HepG2 (cell line): Measurements from ENCODE around the gene IGFALS. TPM values are rescaled to one million over a fixed set of nuclear protein-coding genes. Genes with fewer than 3 reads are reported as not detected.
A peak's percentile ranks its signal among the peaks of the same experiment; 100 is the strongest.

Source experiments
- AHR ChIP-seq: IDR thresholded peaks from 2 replicates; pipeline ENCODE4 v1.6.1; 2018; ENCODE audit warnings: missing genetic modification reagents, missing compliant biosample characterization
- ARNT2 ChIP-seq: sonication (generic); formaldehyde crosslinking; IDR thresholded peaks from 2 replicates; pipeline ENCODE4 v1.8.0; 2022; ENCODE audit warnings: mild to moderate bottlenecking, low read depth, missing genetic modification reagents, moderate library complexity
- CTCF ChIP-seq: sonication (generic); formaldehyde crosslinking; IDR thresholded peaks from 2 replicates; pipeline ENCODE4 v1.5.0; 2020; ENCODE audit warnings: mild to moderate bottlenecking, missing genetic modification reagents, moderate library complexity
- ETV6 ChIP-seq: sonication (generic); formaldehyde crosslinking; conservative IDR thresholded peaks from 2 replicates; pipeline ENCODE4 v1.4.0; 2020; ENCODE audit warnings: missing genetic modification reagents
- FOXJ3 ChIP-seq: sonication (generic); formaldehyde crosslinking; IDR thresholded peaks from 2 replicates; pipeline ENCODE4 v1.4.0; 2020; ENCODE audit warnings: missing genetic modification reagents, mild to moderate bottlenecking, borderline replicate concordance
- GRHL1 ChIP-seq: sonication (generic); formaldehyde crosslinking; conservative IDR thresholded peaks from 2 replicates; pipeline ENCODE4 v1.8.0; 2022; ENCODE audit warnings: missing genetic modification reagents
- GTF2F1 ChIP-seq: fragments of 150-350 bp; IDR thresholded peaks from 2 replicates; pipeline ENCODE4 v1.6.1; 2014; ENCODE audit warnings: low read length
- HES4 ChIP-seq: sonication (generic); formaldehyde crosslinking; IDR thresholded peaks from 2 replicates; pipeline ENCODE4 v1.9.0; 2021; ENCODE audit warnings: mild to moderate bottlenecking, missing genetic modification reagents, borderline replicate concordance
- JUND ChIP-seq: sonication (generic); formaldehyde crosslinking; IDR thresholded peaks from 2 replicates; pipeline ENCODE4 v1.8.0; 2022; ENCODE audit warnings: mild to moderate bottlenecking, missing genetic modification reagents
- KAT8 ChIP-seq: IDR thresholded peaks from 2 replicates; pipeline ENCODE4 v1.6.1; 2016; ENCODE audit warnings: missing genetic modification reagents, missing compliant biosample characterization
- NCOA1 ChIP-seq: sonication (generic); formaldehyde crosslinking; IDR thresholded peaks from 2 replicates; pipeline ENCODE4 v1.9.0; 2021; ENCODE audit warnings: missing genetic modification reagents
- NFATC3 ChIP-seq: sonication (generic); formaldehyde crosslinking; IDR thresholded peaks from 2 replicates; pipeline ENCODE4 v1.5.1; 2020; ENCODE audit warnings: mild to moderate bottlenecking, missing genetic modification reagents
- NPAS2 ChIP-seq: sonication (generic); formaldehyde crosslinking; IDR thresholded peaks from 2 replicates; pipeline ENCODE4 v1.8.0; 2022; ENCODE audit warnings: mild to moderate bottlenecking, missing genetic modification reagents, borderline replicate concordance
- PLRG1 ChIP-seq: fragments of 450-650 bp; conservative IDR thresholded peaks from 2 replicates; pipeline ENCODE4 v1.6.1; 2016
- PTBP1 ChIP-seq: fragments of 200-400 bp; formaldehyde crosslinking; IDR thresholded peaks from 2 replicates; pipeline ENCODE4 v1.6.1; 2018; ENCODE audit warnings: low read length, low read depth; ENCODE audit not compliant: poor library complexity, severe bottlenecking
- RFXAP ChIP-seq: sonication (generic); formaldehyde crosslinking; IDR thresholded peaks from 2 replicates; pipeline ENCODE4 v1.4.0; 2020; ENCODE audit warnings: missing genetic modification reagents, borderline replicate concordance
- SETDB1 ChIP-seq: sonication (generic); formaldehyde crosslinking; IDR thresholded peaks from 2 replicates; pipeline ENCODE4 v1.5.1; 2020; ENCODE audit warnings: missing genetic modification reagents, mild to moderate bottlenecking, borderline replicate concordance
- SIN3B ChIP-seq: fragments of 150-350 bp; IDR thresholded peaks from 2 replicates; pipeline ENCODE4 v1.6.1; 2014; ENCODE audit warnings: low read length
- TARDBP ChIP-seq: sonication (generic); formaldehyde crosslinking; IDR thresholded peaks from 2 replicates; pipeline ENCODE4 v1.8.0; 2022; ENCODE audit warnings: mild to moderate bottlenecking, missing genetic modification reagents
- TFDP2 ChIP-seq: sonication (generic); formaldehyde crosslinking; IDR thresholded peaks from 2 replicates; pipeline ENCODE4 v1.4.0; 2020; ENCODE audit warnings: missing genetic modification reagents
- XBP1 ChIP-seq: sonication (generic); formaldehyde crosslinking; IDR thresholded peaks from 2 replicates; pipeline ENCODE4 v1.5.0; 2020; ENCODE audit warnings: missing genetic modification reagents
- ZNF20 ChIP-seq: sonication (generic); formaldehyde crosslinking; IDR thresholded peaks from 2 replicates; pipeline ENCODE4 v1.4.0; 2020; ENCODE audit warnings: mild to moderate bottlenecking, moderate library complexity, missing genetic modification reagents
- ZNF205 ChIP-seq: IDR thresholded peaks from 2 replicates; pipeline ENCODE4 v1.6.1; 2018; ENCODE audit warnings: missing biosample characterization, missing genetic modification reagents
- ZNF335 ChIP-seq: sonication (generic); formaldehyde crosslinking; IDR thresholded peaks from 2 replicates; pipeline ENCODE4 v1.4.0; 2020; ENCODE audit warnings: missing genetic modification reagents
- ZNF678 ChIP-seq: sonication (generic); formaldehyde crosslinking; IDR thresholded peaks from 2 replicates; pipeline ENCODE4 v1.4.0; 2020; ENCODE audit warnings: mild to moderate bottlenecking, missing genetic modification reagents
- polyA plus RNA-seq, 8 experiments: library from polyadenylated mRNA; depleted of rRNA in 3 of 8; stranded (reverse) in 7 of 8; unstranded in 1 of 8; fragments of >200 nt; fragmentation: Illumina TruSeq in 4 of 8; extraction: Trizol in 4 of 8; gene quantifications; 2 replicates each; pipeline versions ENCODE4 v1.2.1 to v1.2.3, GENCODE V29; 2011 to 2016; ENCODE audit warnings: low read depth in 4 of 8, missing spikeins in 1 of 8, mixed read lengths in 1 of 8; ENCODE audit not compliant: insufficient read depth in 1 of 8
- total RNA-seq, 5 experiments: library from RNA; depleted of rRNA; stranded (reverse); fragments of >200 nt; fragmentation: Illumina TruSeq; extraction: Trizol; gene quantifications; 2 replicates each; pipeline ENCODE4 v1.2.3, GENCODE V29; 2016; ENCODE audit warnings: low read depth in 1 of 5
- TF ChIP-seq, protein P1 (sequence below): sonication (generic); formaldehyde crosslinking; conservative IDR thresholded peaks from 2 replicates; pipeline ENCODE4 v1.4.0; 2020; ENCODE audit warnings: missing genetic modification reagents

The IGFALS gene
- total and polyA plus RNA-seq, 2 of the 13 experiments (the other 11 are each of a cell fraction or from before 2014, with no cell fraction given), result 0.34 to 2.4 TPM

DNA sequence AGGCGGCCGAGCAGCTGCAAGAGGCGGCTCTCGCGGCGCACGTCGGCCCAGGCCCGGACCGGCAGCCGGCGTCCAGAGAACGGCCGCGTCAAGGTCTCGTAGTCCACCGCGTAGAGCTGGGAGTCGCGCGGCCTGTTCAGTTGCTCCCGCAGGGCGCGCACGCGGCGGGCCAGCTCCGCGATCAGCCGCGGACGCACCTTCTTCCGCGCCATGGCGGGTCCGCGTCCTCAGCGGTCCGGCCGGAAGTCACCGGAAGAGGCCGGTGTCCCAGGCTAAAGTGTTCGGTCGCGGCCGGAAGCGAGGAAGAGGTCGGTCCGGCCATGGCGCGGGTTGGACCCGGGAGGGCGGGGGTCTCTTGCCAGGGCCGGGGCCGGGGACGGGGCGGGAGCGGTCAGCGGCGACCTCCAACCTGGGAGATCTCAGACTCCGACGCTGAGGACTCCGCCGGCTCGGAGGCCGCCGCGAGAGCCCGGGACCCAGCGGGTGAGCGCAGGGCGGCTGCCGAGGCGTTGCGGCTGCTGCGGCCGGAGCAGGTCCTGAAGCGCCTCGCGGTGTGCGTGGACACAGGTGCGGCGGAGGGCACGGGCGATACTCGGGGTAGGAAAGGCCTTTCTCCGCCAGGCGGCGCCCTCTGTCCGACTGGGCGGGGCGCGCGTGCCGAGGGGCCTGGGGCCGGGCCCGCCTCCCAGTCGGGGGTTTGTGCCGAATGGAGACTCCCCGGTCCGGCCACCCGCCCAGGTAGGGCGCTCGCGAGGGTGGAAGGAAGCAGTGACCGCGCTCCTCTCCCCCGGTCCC lies 20.4 kb downstream of the IGFALS start, which contains the start of gene MRPS34 (continued):
- TF ChIP-seq CTCF (peak; percentile 91), SETDB1 (CRISPR knock-in tag) (no peak), TFDP2 (CRISPR knock-in tag) (peak; percentile 81; the same call in 1 of the 2 replicates), NCOA1 (peak; percentile 97), KAT8 (CRISPR knock-in tag) (peak; percentile 94), XBP1 (CRISPR knock-in tag) (no peak), TARDBP (peak; percentile 84), SIN3B (peak; percentile 81), PTBP1 (no peak), GRHL1 (CRISPR knock-in tag) (no peak), ZNF335 (CRISPR knock-in tag) (no peak), NFATC3 (CRISPR knock-in tag) (no peak), NPAS2 (CRISPR knock-in tag) (peak; percentile 72; the same call in 1 of the 2 replicates), JUND (peak; percentile 58), ZNF20 (no peak), ARNT2 (CRISPR knock-in tag) (peak; percentile 76; the same call in 1 of the 2 replicates), HES4 (CRISPR knock-in tag) (no peak), GTF2F1 (no peak), ZNF678 (no peak; the same call in none of the 2 replicates), ZNF205 (CRISPR knock-in tag) (peak; percentile 87), ETV6 (no peak; the same call in 1 of the 2 replicates), PLRG1 (no peak), AHR (CRISPR knock-in tag) (0 out of 2 replicates have a peak, but pooled peaks have one; percentile 1), FOXJ3 (no peak), RFXAP (CRISPR knock-in tag) (peak; percentile 55)
- TF ChIP-seq, protein P1, sequence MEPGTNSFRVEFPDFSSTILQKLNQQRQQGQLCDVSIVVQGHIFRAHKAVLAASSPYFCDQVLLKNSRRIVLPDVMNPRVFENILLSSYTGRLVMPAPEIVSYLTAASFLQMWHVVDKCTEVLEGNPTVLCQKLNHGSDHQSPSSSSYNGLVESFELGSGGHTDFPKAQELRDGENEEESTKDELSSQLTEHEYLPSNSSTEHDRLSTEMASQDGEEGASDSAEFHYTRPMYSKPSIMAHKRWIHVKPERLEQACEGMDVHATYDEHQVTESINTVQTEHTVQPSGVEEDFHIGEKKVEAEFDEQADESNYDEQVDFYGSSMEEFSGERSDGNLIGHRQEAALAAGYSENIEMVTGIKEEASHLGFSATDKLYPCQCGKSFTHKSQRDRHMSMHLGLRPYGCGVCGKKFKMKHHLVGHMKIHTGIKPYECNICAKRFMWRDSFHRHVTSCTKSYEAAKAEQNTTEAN (CRISPR knock-in tag), result no peak; the same call in 1 of the 2 replicates
